ENCODE results near the gene FEN1. TPM values are rescaled to one million over a fixed set of nuclear protein-coding genes. Genes with fewer than 3 reads are reported as not detected.

Gene FEN1
- total RNA-seq, 2 experiments from 2014 or later = 141 to 150 TPM

DNA sequence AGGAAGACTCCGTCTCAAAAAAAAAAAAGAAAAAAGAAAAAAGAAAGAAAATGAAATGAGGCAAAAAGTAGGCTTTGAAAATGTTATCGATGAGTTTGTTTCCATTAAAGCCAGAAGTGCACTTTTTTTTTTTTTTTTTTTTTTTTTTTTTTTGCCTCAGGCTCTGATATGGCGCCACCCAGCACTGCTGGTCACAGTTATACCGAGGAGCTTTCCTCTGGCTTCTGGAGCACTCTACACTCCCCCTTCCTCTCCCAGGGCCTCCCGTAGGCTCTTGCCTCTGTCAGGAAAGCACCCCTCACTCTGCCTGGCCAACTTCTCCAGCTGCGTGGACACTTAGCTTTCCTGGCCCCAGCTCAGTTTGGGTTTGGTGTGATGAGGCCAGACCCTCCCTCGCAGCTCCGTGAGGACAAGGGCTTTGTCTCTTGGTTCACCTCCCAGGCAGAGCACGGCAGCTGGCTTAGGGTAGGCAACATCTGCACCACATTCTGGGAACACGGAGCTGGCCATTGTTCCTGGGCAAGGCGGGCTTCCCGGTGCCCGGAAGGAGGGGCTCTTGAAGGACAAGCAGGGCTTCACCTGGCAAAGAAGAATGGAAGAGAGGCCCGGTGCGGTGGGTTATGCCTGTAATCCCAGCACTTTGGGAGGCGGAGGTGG is 52.3 kb downstream of the FEN1 start:
- DNase-seq (no peak), ATAC-seq (no peak)
- H3K9me3 Mint-ChIP-seq (ENCODE audit: low read depth) = no peaks in the 10 kb centered on the region
- no peaks in the 10 kb centered on the region for H3K4me1 Mint-ChIP-seq
- H3K27ac Mint-ChIP-seq = no peak overlapping the region
- CTCF ChIA-PET = interaction anchor here (0.6 to 1.2 kb wide), 4 partner anchors 16 to 264 kb away, joined by 3 to 5 read pairs (median 4); no protein-coding TSS in a partner anchor
- no peaks in the 10 kb centered on the region for H3K27me3 Mint-ChIP-seq
- H3K4me3 Mint-ChIP-seq = no peak overlapping the region
- peaks cover 56% of the 10 kb centered on the region for H3K36me3 Mint-ChIP-seq

DNA sequence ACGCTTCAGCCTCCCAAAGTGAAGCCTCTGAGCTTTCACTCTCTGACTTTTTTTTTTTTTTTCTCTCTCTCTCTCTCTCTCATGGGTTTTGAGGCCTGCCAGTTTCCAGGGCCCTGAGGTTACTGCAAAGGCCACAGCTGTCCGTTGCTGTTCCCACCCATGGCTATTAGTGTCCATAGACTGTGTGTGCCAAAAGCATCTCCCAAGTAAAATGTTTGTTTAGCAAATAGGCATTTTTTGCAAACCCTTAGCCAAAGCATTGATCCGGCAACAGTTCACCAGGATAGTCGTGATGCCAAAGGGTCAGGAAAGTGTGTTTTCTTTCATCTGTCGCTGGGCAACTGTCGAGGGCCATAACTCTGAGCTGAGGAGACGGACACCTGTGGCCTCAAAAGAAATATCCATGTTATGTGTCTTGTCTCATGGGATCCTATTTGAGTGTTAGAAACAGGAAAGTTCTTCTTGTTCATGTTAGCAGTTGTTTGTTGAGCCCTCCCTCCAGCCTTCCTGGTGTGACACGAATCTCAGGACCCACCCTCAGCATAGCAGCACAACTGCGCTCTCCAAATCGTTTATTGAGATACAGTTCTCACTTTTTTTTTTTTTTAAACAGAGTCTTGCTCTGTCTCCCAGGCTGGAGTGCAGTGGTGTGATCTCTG is 53.8 kb downstream of the FEN1 start:
- Mint-ChIP-seq H3K4me3 (no peak overlapping the region), H3K4me1 (no peaks in the 10 kb centered on the region), H3K27ac (no peak overlapping the region), H3K36me3 (peaks cover 50% of the 10 kb centered on the region), H3K27me3 (no peaks in the 10 kb centered on the region), H3K9me3 (ENCODE audit: low read depth) (no peaks in the 10 kb centered on the region)
- DNase-seq = no peak
- CTCF ChIA-PET = interaction anchor here (0.7 to 1.0 kb wide), 2 partner anchors 25 to 53 kb away, joined by 3 read pairs; no protein-coding TSS in a partner anchor
- no peak for ATAC-seq

Other genes with a start within 250 kb of the FEN1 start
- gene SYT7, start 211.8 kb upstream of the FEN1 start, total RNA-seq = not detected
- gene DAGLA, start 112.5 kb upstream of the FEN1 start, total RNA-seq = not detected
- 1 to 10 TPM; 2.1 to 2.2 TPM for gene MYRF, start 40.3 kb upstream of the FEN1 start, total RNA-seq
- gene TMEM258, start 312 bp upstream of the FEN1 start, total RNA-seq = 100 to 1,000 TPM; 138 to 157 TPM
- gene FADS1, start 24.1 kb downstream of the FEN1 start, total RNA-seq = 10 to 100 TPM; 33.8 to 35.4 TPM
- 100 to 1,000 TPM; 174 to 184 TPM for gene FADS2, start 35.4 kb downstream of the FEN1 start, total RNA-seq
- 1 to 10 TPM; 2.6 to 7.7 TPM for gene FADS3, start 98.6 kb downstream of the FEN1 start, total RNA-seq
- not detected for gene RAB3IL1, start 124.7 kb downstream of the FEN1 start, total RNA-seq
- not detected for gene BEST1, start 157.4 kb downstream of the FEN1 start, total RNA-seq
- 100 to 1,000 TPM; 740 to 867 TPM for gene FTH1, start 174.7 kb downstream of the FEN1 start, total RNA-seq

Measured in activated CD8-positive, alpha-beta memory T cell treated with anti-CD3 and anti-CD28 coated beads, Interleukin-2, amount 10 ng/mL, durations not matched to agents 7 days and 5 days (primary cell).